ENCODE measurements around the gene FBL.

FBL gene

DNA sequence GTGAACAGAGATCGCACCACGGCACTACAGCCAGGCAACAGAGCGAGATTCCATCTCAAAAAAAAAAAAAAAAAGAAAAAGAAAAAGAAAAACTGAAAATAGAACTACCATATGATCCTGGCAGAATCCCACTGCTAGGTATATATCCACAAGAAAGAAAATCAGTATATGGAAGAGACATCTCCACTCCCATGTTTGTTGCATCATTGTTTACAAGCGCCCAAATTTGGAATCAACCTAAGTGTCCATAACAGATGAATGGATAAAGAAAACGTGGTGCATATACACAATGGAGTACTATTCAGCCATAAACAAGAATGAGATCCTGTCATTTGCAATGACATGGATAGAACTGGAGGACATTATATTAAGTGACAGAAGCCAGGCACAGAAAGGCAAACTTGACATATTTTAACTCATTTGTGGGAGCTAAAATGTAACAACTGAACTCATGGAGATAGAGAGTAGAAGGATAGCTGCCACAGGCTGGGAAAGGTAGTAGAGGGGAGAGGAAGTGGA lies 38.3 kb downstream of the FBL start:
- no peaks in the 10 kb centered on the region for H3K9me3 ChIP-seq (ENCODE audit: severe bottlenecking)
- no peaks in the 10 kb centered on the region for H3K27me3 ChIP-seq (ENCODE audit: insufficient read depth, poor library complexity, severe bottlenecking)
- TF ChIP-seq CTCF (IDR thresholded peaks at IDR 0.05; ENCODE audit: poor library complexity, severe bottlenecking): no peak
- no peak overlapping the region for H3K4me3 ChIP-seq (ENCODE audit: severe bottlenecking)
- no peak for ATAC-seq (ENCODE audit: low read depth)
- no peaks in the 10 kb centered on the region for H3K36me3 ChIP-seq (ENCODE audit: low read depth)
- H3K4me1 ChIP-seq (ENCODE audit: insufficient read depth, poor library complexity, severe bottlenecking): no peaks in the 10 kb centered on the region
- DNase-seq (ENCODE audit: low spot score): no peak
- no peak overlapping the region for H3K27ac ChIP-seq (ENCODE audit: poor library complexity, severe bottlenecking)

DNA sequence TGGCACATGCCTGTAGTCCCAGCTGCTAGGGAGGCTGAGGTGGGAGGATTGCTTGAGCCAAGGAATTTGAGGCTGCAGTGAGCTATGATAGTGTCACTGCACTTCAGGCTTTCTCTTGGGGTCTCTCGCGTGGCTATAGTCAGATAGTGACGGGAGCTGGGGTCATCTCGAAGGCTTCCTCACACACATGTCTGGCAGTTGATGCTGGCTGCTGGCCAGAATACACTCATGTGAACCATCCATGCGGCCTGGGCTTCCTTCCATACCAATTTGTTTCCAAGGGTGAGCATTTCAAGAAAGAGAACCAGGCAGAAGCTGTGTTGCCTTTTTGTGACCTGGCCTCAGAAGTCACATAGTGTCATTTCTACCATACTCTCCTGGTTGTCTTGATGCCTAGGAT lies 41.1 kb downstream of the FBL start:
- DNase-seq (ENCODE audit: low spot score) (no peak), ATAC-seq (ENCODE audit: low read depth) (no peak)
- no peaks in the 10 kb centered on the region for H3K27me3 ChIP-seq (ENCODE audit: insufficient read depth, poor library complexity, severe bottlenecking)
- TF ChIP-seq CTCF (IDR thresholded peaks at IDR 0.05; ENCODE audit: poor library complexity, severe bottlenecking): no peak
- no peaks in the 10 kb centered on the region for H3K9me3 ChIP-seq (ENCODE audit: severe bottlenecking)
- no peaks in the 10 kb centered on the region for H3K4me1 ChIP-seq (ENCODE audit: insufficient read depth, poor library complexity, severe bottlenecking)
- no peak overlapping the region for H3K4me3 ChIP-seq (ENCODE audit: severe bottlenecking)
- H3K36me3 ChIP-seq (ENCODE audit: low read depth): no peaks in the 10 kb centered on the region
- no peak overlapping the region for H3K27ac ChIP-seq (ENCODE audit: poor library complexity, severe bottlenecking)

- ATAC-seq (ENCODE audit: low read depth): no peak; the same call in 2 of the 3 replicates
These were observed 43.2 kb downstream of the FBL start for GRCh38 chr19:39802958-39803357.

GRCh38 chr19:39797083-39797482 lies 49.1 kb downstream of the FBL start:
- Histone ChIP-seq H3K9me3 (ENCODE audit: severe bottlenecking) (no peaks in the 10 kb centered on the region), H3K4me1 (ENCODE audit: insufficient read depth, poor library complexity, severe bottlenecking) (no peaks in the 10 kb centered on the region), H3K4me3 (ENCODE audit: severe bottlenecking) (no peak overlapping the region), H3K27me3 (ENCODE audit: insufficient read depth, poor library complexity, severe bottlenecking) (peaks cover 19% of the 10 kb centered on the region), H3K36me3 (ENCODE audit: low read depth) (no peaks in the 10 kb centered on the region), H3K27ac (ENCODE audit: poor library complexity, severe bottlenecking) (no peak overlapping the region)
- ATAC-seq (ENCODE audit: low read depth) (no peak), DNase-seq (ENCODE audit: low spot score) (no peak)
- no peak for TF ChIP-seq CTCF (IDR thresholded peaks at IDR 0.05; ENCODE audit: poor library complexity, severe bottlenecking)

More at GRCh38 chr19:39802958-39803357, 43.2 kb downstream of the FBL start:
- DNase-seq (ENCODE audit: low spot score): no peak
- TF ChIP-seq CTCF (IDR thresholded peaks at IDR 0.05; ENCODE audit: poor library complexity, severe bottlenecking): no peak
- Histone ChIP-seq H3K4me3 (ENCODE audit: severe bottlenecking) (no peak overlapping the region), H3K27me3 (ENCODE audit: insufficient read depth, poor library complexity, severe bottlenecking) (peaks cover 5% of the 10 kb centered on the region), H3K36me3 (ENCODE audit: low read depth) (no peaks in the 10 kb centered on the region), H3K4me1 (ENCODE audit: insufficient read depth, poor library complexity, severe bottlenecking) (no peaks in the 10 kb centered on the region), H3K9me3 (ENCODE audit: severe bottlenecking) (no peaks in the 10 kb centered on the region), H3K27ac (ENCODE audit: poor library complexity, severe bottlenecking) (no peak overlapping the region)

- H3K36me3 ChIP-seq (ENCODE audit: low read depth): no peaks in the 10 kb centered on the region
These were observed 50.1 kb downstream of the FBL start for GRCh38 chr19:39796000-39796498.

More at GRCh38 chr19:39796000-39796498, 50.1 kb downstream of the FBL start:
- no peaks in the 10 kb centered on the region for H3K9me3 ChIP-seq (ENCODE audit: severe bottlenecking)
- TF ChIP-seq CTCF (IDR thresholded peaks at IDR 0.05; ENCODE audit: poor library complexity, severe bottlenecking): no peak
- DNase-seq (ENCODE audit: low spot score) (no peak), ATAC-seq (ENCODE audit: low read depth) (no peak)
- H3K27me3 ChIP-seq (ENCODE audit: insufficient read depth, poor library complexity, severe bottlenecking): peaks cover 19% of the 10 kb centered on the region
- no peak overlapping the region for H3K4me3 ChIP-seq (ENCODE audit: severe bottlenecking)
- H3K4me1 ChIP-seq (ENCODE audit: insufficient read depth, poor library complexity, severe bottlenecking): no peaks in the 10 kb centered on the region
- H3K27ac ChIP-seq (ENCODE audit: poor library complexity, severe bottlenecking): no peak overlapping the region
